Dermis blood vessel endothelial cell (primary cell): ENCODE results near the gene LIF. TPM values are rescaled to one million over a fixed set of nuclear protein-coding genes. Genes with fewer than 3 reads are reported as not detected.

Experiments used
- DNase-seq: peaks from one replicate; pipeline ENCODE4 v3.0.0; 2010
- total RNA-seq: library from RNA; depleted of rRNA; stranded (reverse); fragments of >200 nt; gene quantifications from 2 replicates; pipeline ENCODE4 v1.2.3, GENCODE V29; 2014

The LIF gene
- total RNA-seq, 1 donor from 2014 or later, result 1.7 TPM

GRCh38 chr22:30262917-30263741, 16.6 kb upstream of the LIF start:
- DNase-seq, result peak; percentile 82

- no peak for DNase-seq
Observed at GRCh38 chr22:30262112-30262511, 15.6 kb upstream of the LIF start.

- DNase-seq, result no peak
Observed at GRCh38 chr22:30261134-30261533, 14.6 kb upstream of the LIF start.

- DNase-seq, result no peak
Observed at GRCh38 chr22:30260682-30261081, 14.1 kb upstream of the LIF start.

GRCh38 chr22:30260276-30260675, 13.7 kb upstream of the LIF start:
- DNase-seq, result no peak

GRCh38 chr22:30254314-30254713, 7.8 kb upstream of the LIF start:
- DNase-seq, result no peak

- DNase-seq, result peak; percentile 32
Observed at GRCh38 chr22:30253205-30253852, 6.8 kb upstream of the LIF start.

- no peak for DNase-seq
Observed at GRCh38 chr22:30252411-30253204, 6.0 kb upstream of the LIF start.

- no peak for DNase-seq
Observed at GRCh38 chr22:30251711-30252110, 5.2 kb upstream of the LIF start.

- no peak for DNase-seq
Observed at GRCh38 chr22:30250661-30251267, 4.2 kb upstream of the LIF start.

- no peak for DNase-seq
Observed at GRCh38 chr22:30250039-30250565, 3.5 kb upstream of the LIF start.

GRCh38 chr22:30249049-30250038, 2.8 kb upstream of the LIF start:
- no peak for DNase-seq

- DNase-seq, result no peak
Observed at GRCh38 chr22:30248484-30248883, 1.9 kb upstream of the LIF start.

- no peak for DNase-seq
Observed at GRCh38 chr22:30247974-30248373, 1.4 kb upstream of the LIF start.

- DNase-seq, result no peak
Observed at GRCh38 chr22:30247561-30247960, 1.0 kb upstream of the LIF start.

GRCh38 chr22:30246814-30247376, 336 bp upstream of the LIF start:
- no peak for DNase-seq

- no peak for DNase-seq
Observed at GRCh38 chr22:30245181-30245984, 1.2 kb downstream of the LIF start.

GRCh38 chr22:30244641-30245040, 1.9 kb downstream of the LIF start:
- no peak for DNase-seq

GRCh38 chr22:30244066-30244465, 2.5 kb downstream of the LIF start:
- DNase-seq, result no peak

- DNase-seq, result no peak
Observed at GRCh38 chr22:30243661-30244060, 2.9 kb downstream of the LIF start.
